ENCODE data around the gene FAM229A. TPM values are rescaled to one million over a fixed set of nuclear protein-coding genes. Genes with fewer than 3 reads are reported as not detected.

Gene FAM229A
- total RNA-seq, 1 donor from 2014 or later, result 8.5 TPM

GRCh38 chr1:32316903-32317277 is 45.4 kb downstream of the FAM229A start:
- Mint-ChIP-seq H3K4me1 (ENCODE audit: unreplicated experiment) (peaks cover 15% of the 10 kb centered on the region), H3K36me3 (ENCODE audit: unreplicated experiment) (peaks cover 11% of the 10 kb centered on the region), H3K27ac (ENCODE audit: unreplicated experiment) (no peak overlapping the region), H3K27me3 (ENCODE audit: unreplicated experiment) (no peaks in the 10 kb centered on the region), H3K9me3 (ENCODE audit: unreplicated experiment) (no peaks in the 10 kb centered on the region), H3K4me3 (ENCODE audit: unreplicated experiment) (no peak overlapping the region)
- DNase-seq (ENCODE audit: extremely low spot score, unreplicated experiment), result no peak
- no peak for TF ChIP-seq CTCF (IDR thresholded peaks at IDR 0.05)

- no peak for DNase-seq (ENCODE audit: extremely low spot score, unreplicated experiment)
- H3K27me3 Mint-ChIP-seq (ENCODE audit: unreplicated experiment), result no peaks in the 10 kb centered on the region
- H3K4me3 Mint-ChIP-seq (ENCODE audit: unreplicated experiment), result no peak overlapping the region
- no peak for TF ChIP-seq CTCF (IDR thresholded peaks at IDR 0.05)
- peak overlapping the region; percentile 9 for H3K27ac Mint-ChIP-seq (ENCODE audit: unreplicated experiment)
- H3K9me3 Mint-ChIP-seq (ENCODE audit: unreplicated experiment), result no peaks in the 10 kb centered on the region
- H3K4me1 Mint-ChIP-seq (ENCODE audit: unreplicated experiment), result peaks cover 31% of the 10 kb centered on the region
- H3K36me3 Mint-ChIP-seq (ENCODE audit: unreplicated experiment), result peaks cover 10% of the 10 kb centered on the region
These were observed 50.4 kb downstream of the FAM229A start for GRCh38 chr1:32311709-32312393.

Other genes starting within 250 kb of the FAM229A start
- gene TXLNA, start 182.8 kb downstream of the FAM229A start, total RNA-seq, result 77.3 and 77.8 TPM in 2 replicates
- gene CCDC28B, start 161.9 kb downstream of the FAM229A start, total RNA-seq, result 24.0 and 29.9 TPM in 2 replicates
- gene IQCC, start 156.8 kb downstream of the FAM229A start, total RNA-seq, result 3.0 and 3.1 TPM in 2 replicates
- gene DCDC2B, start 153.4 kb downstream of the FAM229A start, total RNA-seq, result not detected in 2 replicates
- 27.9 and 30.7 TPM in 2 replicates for gene TMEM234, start 140.1 kb downstream of the FAM229A start, total RNA-seq
- gene EIF3I, start 140.1 kb downstream of the FAM229A start, total RNA-seq, result 159 and 163 TPM in 2 replicates
- gene FAM167B, start 115.3 kb downstream of the FAM229A start, total RNA-seq, result 2.7 and 2.8 TPM in 2 replicates
- not detected in 2 replicates for gene LCK, start 111.2 kb downstream of the FAM229A start, total RNA-seq
- gene HDAC1, start 70.4 kb downstream of the FAM229A start, total RNA-seq, result 77.5 and 79.2 TPM in 2 replicates
- gene MARCKSL1, start 26.3 kb downstream of the FAM229A start, total RNA-seq, result 169 TPM in 2 replicates
- gene TSSK3, start 54 bp upstream of the FAM229A start, total RNA-seq, result 3.5 and 4.4 TPM in 2 replicates
- 71.2 and 77.4 TPM in 2 replicates for gene BSDC1, start 32.0 kb upstream of the FAM229A start, total RNA-seq
- 0.08 and 0.10 TPM in 2 replicates for gene ZBTB8B, start 102.6 kb upstream of the FAM229A start, total RNA-seq
- gene ZBTB8A, start 176.9 kb upstream of the FAM229A start, total RNA-seq, result 10.7 and 11.5 TPM in 2 replicates

Data from osteocyte (in vitro differentiated cells).